NCI-H2029 (cell line): Measurements from ENCODE around the gene FTSJ3.

Source experiments
- DNase-seq: peaks from one replicate; lab custom pipeline; 2025; lab: John Stamatoyannopoulos, UW

FTSJ3 gene

DNA sequence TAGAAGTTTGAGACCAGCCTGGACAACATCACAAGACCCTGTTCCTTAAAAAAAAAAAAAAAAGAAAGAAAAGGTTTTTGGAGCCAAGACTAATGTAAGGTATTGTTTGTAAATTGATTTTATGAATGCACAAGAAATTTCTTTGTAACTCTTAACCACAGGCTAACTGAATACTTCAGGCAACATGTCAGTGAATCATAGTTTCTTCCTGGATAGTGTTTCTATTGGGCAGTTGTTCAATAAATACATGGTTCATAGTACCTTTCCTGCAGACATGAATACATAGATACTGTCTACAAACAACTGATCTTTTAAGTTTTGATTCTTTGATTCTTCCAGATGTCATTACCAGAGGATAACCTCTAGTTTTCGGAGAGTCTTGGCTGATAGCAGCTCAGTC is 41.9 kb downstream of the FTSJ3 start:
- DNase-seq = no peak

DNA sequence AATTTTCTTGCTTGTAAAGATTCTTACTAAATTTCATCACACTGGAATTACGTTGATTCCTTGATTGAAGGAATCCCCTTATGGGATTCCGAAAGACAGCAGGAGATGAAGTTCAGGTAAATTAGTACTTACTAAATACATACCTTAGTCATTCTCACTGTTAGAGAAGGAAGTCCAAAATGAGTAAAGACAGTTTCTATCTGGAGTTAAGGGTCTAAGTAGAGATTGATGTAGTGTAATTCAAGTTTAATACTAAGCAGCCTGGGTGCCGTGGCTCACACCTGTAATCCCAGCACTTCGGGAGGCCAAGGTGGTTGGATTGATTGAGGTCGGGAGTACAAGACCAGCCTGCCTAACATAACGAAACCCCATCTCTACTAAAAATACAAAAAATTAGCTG is 43.9 kb downstream of the FTSJ3 start:
- no peak for DNase-seq

DNA sequence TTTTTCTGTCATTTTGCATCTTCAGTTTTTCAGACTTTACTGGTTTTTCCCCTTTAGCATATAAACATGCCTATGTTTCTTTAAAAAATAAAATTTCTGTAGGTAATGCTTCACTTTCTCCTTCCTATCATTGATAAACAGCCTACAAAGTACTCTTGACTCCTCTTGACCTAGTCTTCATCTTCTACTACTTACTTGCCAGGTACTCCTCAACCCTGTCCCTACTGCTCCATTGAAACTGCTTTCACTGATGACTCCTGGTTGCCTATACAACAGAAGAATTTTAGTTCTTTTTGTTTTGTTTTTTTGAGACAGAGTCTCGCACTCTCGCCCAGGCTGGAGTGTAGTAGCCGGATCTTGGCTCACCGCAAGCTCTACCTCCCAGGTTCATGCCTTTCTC is 46.5 kb downstream of the FTSJ3 start:
- DNase-seq = no peak

DNA sequence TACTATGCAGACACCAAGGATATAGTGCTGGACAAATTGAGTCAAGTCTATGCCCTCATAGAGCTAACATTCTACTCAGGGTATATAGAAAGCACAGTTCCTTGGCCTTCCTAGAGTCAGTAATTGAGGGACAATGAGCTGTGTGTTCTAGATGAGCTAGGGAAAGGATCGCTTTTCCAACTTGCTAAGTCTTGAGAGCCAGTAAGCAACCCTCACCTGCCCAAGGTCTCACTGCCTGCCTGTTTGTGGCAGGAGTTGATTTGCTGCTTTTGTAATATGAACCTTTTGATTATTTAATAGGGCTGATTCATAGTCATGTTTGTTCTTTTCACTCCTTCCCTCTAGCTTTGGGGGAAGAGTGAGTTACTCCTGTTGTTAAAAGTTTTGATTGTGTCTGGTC is 47.0 kb downstream of the FTSJ3 start:
- no peak for DNase-seq

DNA sequence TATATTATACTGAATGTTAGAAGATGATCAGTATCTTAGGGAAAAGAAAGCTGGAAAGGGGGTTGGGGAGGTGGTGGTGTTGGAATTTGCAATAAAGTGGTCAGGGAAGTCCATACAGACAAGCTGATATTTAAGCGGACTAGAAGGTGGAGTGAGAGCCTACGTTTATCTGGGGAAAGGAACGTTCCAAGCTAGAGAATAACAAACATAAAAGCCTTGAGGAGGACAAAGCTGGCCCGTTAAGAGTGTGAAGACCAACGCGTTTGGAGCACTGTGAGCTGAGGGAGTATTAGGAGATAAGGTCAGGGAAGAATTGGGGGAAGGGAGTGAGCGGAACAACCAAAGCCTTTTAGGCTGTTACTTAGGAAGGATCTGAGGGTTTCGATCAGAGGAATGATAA is 52.0 kb downstream of the FTSJ3 start:
- no peak for DNase-seq

DNA sequence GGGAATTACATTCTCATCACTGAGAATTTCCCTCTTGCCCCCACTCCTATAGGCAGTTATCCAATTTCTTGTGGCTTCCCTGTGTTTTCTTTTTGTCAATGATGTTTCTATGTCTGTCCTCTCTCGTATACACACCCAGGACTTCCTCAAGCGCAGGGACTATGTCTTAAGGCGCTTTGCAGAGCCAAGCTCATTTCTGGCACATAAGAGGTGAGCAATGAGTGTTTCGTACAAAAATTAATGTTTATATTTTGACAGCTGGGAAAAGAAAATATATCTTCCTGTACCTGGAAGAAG is 52.5 kb downstream of the FTSJ3 start:
- no peak for DNase-seq

DNA sequence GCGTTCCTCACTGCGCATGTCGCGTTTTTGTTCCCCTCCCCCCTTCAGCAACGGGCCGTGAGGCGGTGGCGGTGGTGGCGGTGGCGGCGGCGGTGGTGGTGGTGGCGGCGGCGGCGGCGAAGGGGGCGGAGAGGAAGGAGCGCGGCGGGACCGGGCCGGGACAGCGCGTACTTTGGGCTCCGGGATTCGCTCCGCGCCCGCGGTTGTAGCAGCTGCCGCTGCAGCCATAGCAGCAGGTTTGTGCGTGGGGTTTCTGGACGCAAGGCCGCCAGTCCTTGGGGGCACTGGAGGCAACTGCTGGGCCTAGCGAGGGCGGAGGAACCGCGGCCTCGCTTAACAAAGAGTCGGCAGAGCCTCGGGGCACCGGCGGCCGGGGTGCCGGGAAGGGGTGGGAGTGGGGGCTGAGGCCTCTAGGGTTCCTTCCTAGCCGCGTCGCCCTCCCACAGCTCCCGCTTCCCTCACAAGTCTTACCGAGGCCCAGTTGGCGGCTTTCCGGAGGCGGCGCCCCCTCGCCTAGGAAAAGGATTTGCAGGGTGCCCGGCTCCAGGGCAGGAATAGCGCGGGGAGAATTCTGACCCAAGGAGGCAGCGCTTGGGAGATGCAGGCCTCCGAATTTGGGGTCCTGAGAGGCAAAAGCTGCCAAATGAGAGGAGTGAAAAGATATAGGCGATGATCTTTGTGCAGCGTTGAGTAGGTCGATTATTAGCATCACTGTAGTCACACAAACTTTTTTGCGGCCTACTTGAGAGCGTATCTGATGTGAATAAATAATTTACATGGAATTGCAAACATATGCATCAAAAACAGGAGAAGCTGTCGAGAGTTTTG is 53.1 kb downstream of the FTSJ3 start, which contains the start of gene DDX42:
DDX42 (plus strand) TSS at position 30 of the 828 bp plus-strand sequence. CDS start 12,880 bp downstream, outside the sequence.
- DNase-seq = peak; percentile 5

DNA sequence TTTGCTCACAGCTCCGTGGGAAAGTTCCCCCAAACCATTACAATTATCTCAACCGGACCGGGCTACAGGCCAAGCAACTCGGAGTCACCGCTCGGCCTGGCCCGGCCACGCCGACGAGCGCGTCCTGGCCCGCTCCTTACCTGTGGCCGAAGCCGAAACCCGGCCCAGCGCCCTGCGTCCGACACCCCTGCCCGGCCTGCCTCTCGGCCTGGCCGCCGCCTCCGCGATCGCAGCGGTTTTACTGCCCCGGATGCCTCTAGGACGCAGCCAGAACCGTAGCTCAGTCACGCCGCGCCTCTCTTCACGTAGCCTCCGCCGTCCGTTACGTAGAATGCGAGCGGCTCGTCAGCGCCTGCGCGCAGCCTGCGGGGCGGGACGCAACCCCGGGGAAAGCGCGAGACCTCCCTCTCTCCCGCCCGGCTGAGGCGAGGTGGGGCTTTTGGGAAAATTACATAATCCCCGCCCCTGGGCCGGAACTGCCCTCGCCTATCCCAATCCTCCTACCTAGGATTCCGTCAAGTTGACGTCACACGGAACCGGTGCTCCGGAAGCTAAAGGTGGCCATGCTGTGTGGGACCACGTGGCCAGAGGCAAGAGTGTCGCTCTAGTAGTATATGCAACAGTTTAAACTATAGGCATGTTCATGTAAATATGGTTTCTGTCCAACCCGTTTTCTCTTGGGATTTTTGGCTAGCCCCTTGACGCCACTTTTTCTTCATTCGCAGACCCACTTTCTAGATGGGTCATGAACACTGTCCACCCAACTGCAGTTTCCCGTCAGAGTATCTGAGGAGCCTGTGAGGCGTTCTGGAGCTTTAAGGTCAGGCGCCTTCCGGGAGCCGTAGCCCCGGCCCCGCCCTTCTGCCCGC is 54.0 kb downstream of the FTSJ3 start, which contains the start of gene CCDC47:
CCDC47 (minus strand) TSS at position 326 of the 869 bp plus-strand sequence. CDS start 7,422 bp downstream, outside the sequence.
- peak; percentile 97 for DNase-seq

DNA sequence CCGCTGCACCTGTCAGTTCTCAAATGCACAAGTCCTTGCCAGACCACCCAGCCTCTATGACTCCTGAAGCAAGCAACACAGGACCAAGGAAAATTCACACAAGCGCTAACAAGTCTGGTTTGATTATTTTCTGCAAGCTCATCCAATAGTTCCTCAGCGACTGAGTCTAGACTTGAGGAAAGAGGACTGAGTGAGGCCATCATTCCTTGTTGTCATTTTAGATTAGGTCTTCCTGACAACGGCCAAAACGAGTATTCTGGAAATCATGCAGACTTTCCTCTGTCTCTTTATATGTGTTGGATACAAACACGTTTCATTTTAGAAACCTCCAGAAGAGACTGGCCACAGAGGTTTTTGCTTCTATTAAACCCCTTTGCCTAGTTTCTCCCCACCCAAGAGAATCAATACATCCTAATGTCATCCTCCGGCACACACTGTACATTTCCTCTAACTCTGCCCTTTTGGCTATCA is 54.6 kb downstream of the FTSJ3 start:
- no peak for DNase-seq
